GM23338 (cell line): ENCODE results near the gene TRMT11.

Source experiments
- EZH2phosphoT487 ChIP-seq: fragments of 200-600 bp; sonication (generic); IDR thresholded peaks from one replicate; pipeline ENCODE4 v1.8.1; 2018; ENCODE audit warnings: antibody characterized with exemption; ENCODE audit not compliant: unreplicated experiment
- POLR2AphosphoS5 ChIP-seq: IDR thresholded peaks from 2 replicates; pipeline ENCODE4 v1.6.1; 2016; ENCODE audit warnings: antibody characterized with exemption, low read depth
- TF ChIP-seq, protein P1 (sequence below), 2 experiments: fragments of 200-600 bp in 1 of 2; sonication (generic) in 1 of 2; conservative IDR thresholded peaks; 2 replicates each; pipeline versions ENCODE4 v1.5.1 to v1.6.1; 2016 to 2017; ENCODE audit warnings: antibody characterized with exemption in 2 of 2, low read depth in 2 of 2, mild to moderate bottlenecking in 2 of 2, moderate library complexity in 1 of 2

DNA sequence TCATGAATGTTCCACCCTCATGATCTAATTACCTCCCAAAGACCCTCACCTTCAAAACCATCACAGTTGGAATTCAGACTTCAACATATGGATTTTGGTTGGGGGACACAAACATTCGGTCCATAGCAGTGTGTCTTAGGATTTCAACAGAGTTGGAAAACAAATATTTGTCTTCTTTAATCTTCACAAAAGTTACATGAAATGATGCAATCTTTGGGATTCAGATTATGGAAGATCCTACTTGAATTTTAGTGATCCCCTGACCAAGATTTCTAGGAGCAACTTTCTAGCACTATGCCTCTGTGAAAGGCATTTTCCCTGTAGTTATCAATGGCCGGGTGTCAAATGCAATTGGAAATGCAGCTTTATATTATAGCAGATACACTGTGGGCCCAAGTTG is 86.5 kb downstream of the TRMT11 start:
- TF ChIP-seq, protein P1, sequence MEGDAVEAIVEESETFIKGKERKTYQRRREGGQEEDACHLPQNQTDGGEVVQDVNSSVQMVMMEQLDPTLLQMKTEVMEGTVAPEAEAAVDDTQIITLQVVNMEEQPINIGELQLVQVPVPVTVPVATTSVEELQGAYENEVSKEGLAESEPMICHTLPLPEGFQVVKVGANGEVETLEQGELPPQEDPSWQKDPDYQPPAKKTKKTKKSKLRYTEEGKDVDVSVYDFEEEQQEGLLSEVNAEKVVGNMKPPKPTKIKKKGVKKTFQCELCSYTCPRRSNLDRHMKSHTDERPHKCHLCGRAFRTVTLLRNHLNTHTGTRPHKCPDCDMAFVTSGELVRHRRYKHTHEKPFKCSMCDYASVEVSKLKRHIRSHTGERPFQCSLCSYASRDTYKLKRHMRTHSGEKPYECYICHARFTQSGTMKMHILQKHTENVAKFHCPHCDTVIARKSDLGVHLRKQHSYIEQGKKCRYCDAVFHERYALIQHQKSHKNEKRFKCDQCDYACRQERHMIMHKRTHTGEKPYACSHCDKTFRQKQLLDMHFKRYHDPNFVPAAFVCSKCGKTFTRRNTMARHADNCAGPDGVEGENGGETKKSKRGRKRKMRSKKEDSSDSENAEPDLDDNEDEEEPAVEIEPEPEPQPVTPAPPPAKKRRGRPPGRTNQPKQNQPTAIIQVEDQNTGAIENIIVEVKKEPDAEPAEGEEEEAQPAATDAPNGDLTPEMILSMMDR (conservative IDR thresholded peaks at IDR 0.05; ENCODE audit: low read depth in 2 of 2), result no peak
- no peak for TF ChIP-seq POLR2AphosphoS5
- TF ChIP-seq EZH2phosphoT487, result no peak
